ENCODE results near the gene BNC2.
"Not testable (repeated sequence)": the region's sequence is repeated elsewhere in the genome, so short reads cannot be mapped to it uniquely, and the experiment has no call there.

The BNC2 gene

DNA sequence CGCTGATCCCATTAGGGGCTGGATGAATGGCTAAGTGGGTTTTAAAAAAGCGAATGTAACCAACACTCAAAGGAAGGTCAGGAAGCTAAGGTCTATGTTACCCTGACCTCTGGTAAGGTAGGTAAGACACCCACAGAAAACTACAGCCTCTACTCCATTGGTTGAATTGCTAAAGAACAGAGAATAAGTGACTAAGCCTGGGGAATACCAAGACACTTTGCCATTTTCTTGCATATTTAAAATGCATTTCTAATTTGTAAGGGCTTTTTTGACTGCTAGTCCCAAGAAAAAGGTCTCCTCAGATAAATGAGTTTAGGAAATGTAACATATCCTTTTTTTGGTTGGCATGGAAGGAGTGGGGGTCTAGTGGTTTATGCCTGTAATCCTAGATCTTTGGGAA lies 368.7 kb downstream of the BNC2 start:
- Mint-ChIP-seq H3K9me3 (no peaks in the 10 kb centered on the region), H3K4me3 (no peak overlapping the region), H3K4me1 (ENCODE audit: low read depth) (no peaks in the 10 kb centered on the region), H3K36me3 (ENCODE audit: low read depth) (no peaks in the 10 kb centered on the region), H3K27me3 (no peaks in the 10 kb centered on the region), H3K27ac (no peak overlapping the region)

DNA sequence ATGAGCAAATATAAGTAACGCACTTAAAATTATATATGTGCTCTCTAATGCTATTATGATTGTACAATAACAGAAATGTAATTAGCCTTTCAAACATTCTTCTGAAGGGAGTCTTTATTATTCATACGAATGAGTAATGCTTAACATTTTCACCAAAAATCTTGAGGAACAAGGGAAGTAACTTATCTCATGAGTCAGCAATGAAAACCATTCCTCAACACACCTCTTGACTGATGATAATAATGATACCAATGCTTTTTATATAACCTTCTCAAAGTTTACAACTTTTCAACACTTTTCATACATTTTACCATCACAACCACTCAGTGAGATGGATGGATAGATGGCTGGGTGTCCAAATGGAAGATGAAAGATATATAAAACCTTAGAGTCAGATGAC lies 369.3 kb downstream of the BNC2 start:
- no peaks in the 10 kb centered on the region for H3K9me3 Mint-ChIP-seq
- H3K27me3 Mint-ChIP-seq = no peaks in the 10 kb centered on the region
- H3K4me3 Mint-ChIP-seq = no peak overlapping the region
- H3K36me3 Mint-ChIP-seq (ENCODE audit: low read depth) = no peaks in the 10 kb centered on the region
- no peak overlapping the region for H3K27ac Mint-ChIP-seq
- no peaks in the 10 kb centered on the region for H3K4me1 Mint-ChIP-seq (ENCODE audit: low read depth)

DNA sequence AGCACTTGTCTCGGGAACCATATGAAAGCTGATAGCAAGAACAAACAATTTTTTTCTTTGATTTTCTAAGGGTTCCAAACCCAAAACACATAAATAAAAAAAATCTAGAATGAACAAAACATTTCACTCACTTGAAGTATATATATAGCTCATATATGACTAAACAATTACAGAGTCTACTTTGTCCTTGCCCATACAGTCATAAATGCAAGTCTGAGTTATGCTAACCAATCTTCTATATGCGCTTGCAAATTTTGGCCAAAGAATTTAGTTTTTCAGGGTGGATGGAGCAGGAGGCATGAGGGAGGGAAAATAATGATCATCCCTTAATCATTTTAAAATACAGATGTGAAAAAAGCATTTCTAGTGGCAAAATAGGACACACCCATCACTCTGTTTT lies 370.1 kb downstream of the BNC2 start:
- Mint-ChIP-seq H3K9me3 (no peaks in the 10 kb centered on the region), H3K27ac (no peak overlapping the region), H3K27me3 (no peaks in the 10 kb centered on the region), H3K4me3 (no peak overlapping the region), H3K36me3 (ENCODE audit: low read depth) (no peaks in the 10 kb centered on the region), H3K4me1 (ENCODE audit: low read depth) (no peaks in the 10 kb centered on the region)

DNA sequence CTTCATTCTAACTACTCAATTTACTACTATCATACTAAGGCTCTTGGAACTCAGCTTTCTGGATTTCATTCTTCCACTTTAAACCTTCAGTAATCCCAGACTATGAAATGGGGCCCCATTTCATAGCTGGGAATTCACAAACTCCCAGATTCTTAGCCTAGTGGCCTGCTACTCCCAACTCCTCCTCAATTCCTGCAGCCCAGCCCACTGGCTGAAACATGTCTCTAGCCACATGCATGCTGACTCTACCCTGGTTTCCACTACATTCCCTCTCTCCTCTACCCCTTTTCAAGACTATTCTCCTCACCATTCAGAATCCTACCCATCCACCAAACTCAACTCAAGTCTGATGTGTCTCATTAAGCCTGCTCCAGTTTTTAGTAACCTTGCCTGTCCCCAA lies 370.6 kb downstream of the BNC2 start:
- H3K36me3 Mint-ChIP-seq (ENCODE audit: low read depth) = no peaks in the 10 kb centered on the region
- H3K27ac Mint-ChIP-seq = no peak overlapping the region
- H3K4me3 Mint-ChIP-seq = no peak overlapping the region
- no peaks in the 10 kb centered on the region for H3K9me3 Mint-ChIP-seq
- no peaks in the 10 kb centered on the region for H3K4me1 Mint-ChIP-seq (ENCODE audit: low read depth)
- H3K27me3 Mint-ChIP-seq = no peaks in the 10 kb centered on the region

DNA sequence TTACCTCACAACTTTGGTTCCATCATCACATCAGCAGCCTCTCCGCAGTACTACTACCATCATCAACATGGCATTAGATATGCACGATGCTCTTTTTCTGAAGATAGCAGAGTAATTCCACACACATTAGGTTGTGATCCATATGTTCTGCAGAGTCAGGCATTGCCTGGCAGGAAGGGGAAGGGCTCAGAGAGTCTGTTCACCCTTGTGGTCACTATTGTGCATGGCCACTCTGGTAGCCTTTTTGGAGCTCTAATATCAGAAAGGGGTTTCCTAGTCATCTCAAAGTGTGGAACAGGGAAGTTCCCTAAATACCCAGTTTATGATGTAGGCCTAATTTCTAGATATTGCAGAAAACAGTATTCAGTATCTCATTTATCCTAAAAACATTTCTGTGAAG lies 373.6 kb downstream of the BNC2 start:
- no peaks in the 10 kb centered on the region for H3K4me1 Mint-ChIP-seq (ENCODE audit: low read depth)
- H3K4me3 Mint-ChIP-seq = no peak overlapping the region

DNA sequence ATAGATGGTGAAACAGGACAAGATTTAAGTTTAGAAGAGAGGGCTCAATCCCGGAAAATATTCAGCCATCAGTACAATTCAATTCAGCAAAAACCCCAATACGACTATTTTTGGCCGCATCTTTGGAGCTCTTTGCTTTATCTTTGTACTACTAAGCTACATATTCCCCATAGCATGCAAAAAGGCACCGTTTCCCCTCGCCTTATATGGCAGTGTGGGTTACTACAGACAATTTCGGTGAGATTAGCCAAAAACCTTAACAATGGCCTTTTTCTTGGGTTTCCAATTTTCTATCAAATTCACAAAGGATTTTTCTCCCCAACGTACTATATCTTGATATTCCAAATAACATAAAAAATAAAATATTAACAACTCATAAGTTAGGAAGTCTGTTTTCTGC lies 382.6 kb downstream of the BNC2 start:
- Mint-ChIP-seq H3K36me3 (ENCODE audit: low read depth) (no peaks in the 10 kb centered on the region), H3K4me3 (no peak overlapping the region), H3K9me3 (no peaks in the 10 kb centered on the region), H3K27ac (no peak overlapping the region), H3K27me3 (no peaks in the 10 kb centered on the region), H3K4me1 (ENCODE audit: low read depth) (no peaks in the 10 kb centered on the region)

More for the DNA sequence above, 373.6 kb downstream of the BNC2 start:
- Mint-ChIP-seq H3K27ac (no peak overlapping the region), H3K36me3 (ENCODE audit: low read depth) (no peaks in the 10 kb centered on the region), H3K27me3 (no peaks in the 10 kb centered on the region), H3K9me3 (peaks cover 5% of the 10 kb centered on the region)

DNA sequence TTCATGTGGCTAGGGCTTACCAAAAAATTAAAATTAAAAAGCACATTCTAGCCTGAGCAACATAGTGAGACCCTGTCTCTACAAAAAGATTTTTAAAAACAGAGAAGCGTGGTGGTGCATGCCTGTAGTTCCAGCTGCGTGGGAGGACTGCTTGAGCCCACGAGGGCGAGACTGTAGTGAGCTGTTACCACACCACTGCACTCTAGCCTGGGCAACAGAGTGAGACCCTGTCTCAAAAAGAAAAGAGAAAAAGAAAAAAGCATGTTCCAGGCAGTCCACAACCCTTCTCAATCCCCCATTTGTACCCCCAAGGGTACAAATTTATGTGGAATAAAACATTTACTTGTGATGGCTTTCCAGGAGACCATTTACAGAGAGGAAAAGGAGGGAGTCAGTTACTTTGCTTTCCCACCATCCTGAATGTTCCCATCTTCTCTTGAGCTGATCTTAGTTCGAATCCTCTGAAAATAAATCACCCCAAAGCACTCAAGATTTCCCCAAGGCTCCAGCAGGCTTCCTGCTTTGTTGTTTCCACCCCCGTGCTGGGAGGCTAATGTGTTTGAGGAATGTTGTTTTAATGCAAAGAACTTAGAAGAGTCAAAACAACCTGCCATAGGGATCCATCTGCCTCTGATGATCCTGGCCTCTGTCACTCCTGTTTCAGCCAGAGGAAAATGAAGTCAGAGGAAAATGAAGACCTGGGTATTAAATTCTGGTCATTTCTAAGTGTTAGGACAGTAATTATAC lies 384.7 kb downstream of the BNC2 start:
- H3K27me3 Mint-ChIP-seq = no peaks in the 10 kb centered on the region
- no peak overlapping the region for H3K4me3 Mint-ChIP-seq
- no peak overlapping the region for H3K27ac Mint-ChIP-seq
- H3K4me1 Mint-ChIP-seq (ENCODE audit: low read depth) = no peaks in the 10 kb centered on the region
- no peaks in the 10 kb centered on the region for H3K36me3 Mint-ChIP-seq (ENCODE audit: low read depth)
- H3K9me3 Mint-ChIP-seq = no peaks in the 10 kb centered on the region

DNA sequence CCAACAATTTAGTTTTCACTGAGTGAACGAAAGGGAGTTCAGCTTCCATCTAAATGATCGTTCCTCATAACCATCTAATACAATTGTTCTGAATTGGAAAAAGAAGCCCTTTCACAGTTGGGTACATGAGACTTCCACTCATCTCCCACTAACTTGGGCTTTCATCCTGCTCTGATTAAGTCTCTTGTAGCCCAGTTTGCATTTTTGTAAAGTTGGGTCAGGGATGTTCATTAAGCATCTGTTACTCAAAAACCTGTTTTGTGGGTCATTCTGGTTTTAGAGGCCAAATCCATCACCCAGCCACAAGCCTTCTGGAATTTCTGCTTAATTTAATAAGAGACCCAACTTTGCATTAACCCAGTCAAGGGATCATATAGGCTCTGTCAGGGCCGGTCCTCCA lies 385.3 kb downstream of the BNC2 start:
- H3K27ac Mint-ChIP-seq = no peak overlapping the region

DNA sequence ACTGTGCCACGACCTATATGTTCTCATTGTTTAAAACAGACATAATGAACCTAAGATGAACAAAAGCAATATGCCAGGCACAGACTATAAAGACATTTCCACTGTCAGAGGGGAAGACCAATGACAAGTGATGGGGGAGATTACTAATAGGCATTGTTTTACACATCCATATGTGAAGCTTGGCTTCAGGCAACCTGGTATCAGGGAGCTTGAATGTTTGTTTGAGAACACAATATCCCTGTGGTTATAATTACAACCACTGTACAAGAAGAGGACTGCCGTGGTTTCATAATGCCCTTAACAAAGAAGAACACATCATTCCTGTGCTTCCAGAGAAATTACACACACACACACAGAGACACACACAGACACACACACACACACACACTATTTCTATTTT lies 385.7 kb downstream of the BNC2 start:
- H3K4me3 Mint-ChIP-seq = no peak overlapping the region

More for the DNA sequence above, 385.3 kb downstream of the BNC2 start:
- Mint-ChIP-seq H3K9me3 (no peaks in the 10 kb centered on the region), H3K27me3 (no peaks in the 10 kb centered on the region), H3K4me3 (no peak overlapping the region), H3K4me1 (ENCODE audit: low read depth) (no peaks in the 10 kb centered on the region), H3K36me3 (ENCODE audit: low read depth) (no peaks in the 10 kb centered on the region)

DNA sequence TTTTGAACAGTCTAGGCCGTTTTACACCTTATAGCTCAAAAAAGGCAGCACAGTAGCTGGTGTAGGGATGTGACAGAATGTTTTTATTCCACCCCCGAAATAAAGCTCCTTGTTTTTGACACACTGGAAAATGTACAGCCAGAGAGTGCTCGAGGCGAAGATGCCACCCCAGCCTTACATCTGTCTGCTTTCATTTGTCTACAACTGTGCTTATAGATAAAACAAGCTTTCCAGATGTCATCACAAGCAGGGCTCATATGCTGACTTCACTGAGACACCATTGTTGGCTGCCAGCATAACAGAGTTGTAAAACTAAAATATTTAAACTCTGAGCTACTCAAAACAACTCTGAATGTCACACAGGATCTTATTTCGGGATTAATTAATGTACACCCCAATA lies 386.3 kb downstream of the BNC2 start:
- H3K4me3 Mint-ChIP-seq = no peak overlapping the region
- H3K36me3 Mint-ChIP-seq (ENCODE audit: low read depth) = no peaks in the 10 kb centered on the region
- H3K9me3 Mint-ChIP-seq = no peaks in the 10 kb centered on the region
- no peaks in the 10 kb centered on the region for H3K27me3 Mint-ChIP-seq
- no peak overlapping the region for H3K27ac Mint-ChIP-seq
- no peaks in the 10 kb centered on the region for H3K4me1 Mint-ChIP-seq (ENCODE audit: low read depth)

More for the DNA sequence above, 385.7 kb downstream of the BNC2 start:
- H3K36me3 Mint-ChIP-seq (ENCODE audit: low read depth) = no peaks in the 10 kb centered on the region
- H3K27me3 Mint-ChIP-seq = no peaks in the 10 kb centered on the region
- H3K4me1 Mint-ChIP-seq (ENCODE audit: low read depth) = no peaks in the 10 kb centered on the region
- H3K27ac Mint-ChIP-seq = no peak overlapping the region
- no peaks in the 10 kb centered on the region for H3K9me3 Mint-ChIP-seq

DNA sequence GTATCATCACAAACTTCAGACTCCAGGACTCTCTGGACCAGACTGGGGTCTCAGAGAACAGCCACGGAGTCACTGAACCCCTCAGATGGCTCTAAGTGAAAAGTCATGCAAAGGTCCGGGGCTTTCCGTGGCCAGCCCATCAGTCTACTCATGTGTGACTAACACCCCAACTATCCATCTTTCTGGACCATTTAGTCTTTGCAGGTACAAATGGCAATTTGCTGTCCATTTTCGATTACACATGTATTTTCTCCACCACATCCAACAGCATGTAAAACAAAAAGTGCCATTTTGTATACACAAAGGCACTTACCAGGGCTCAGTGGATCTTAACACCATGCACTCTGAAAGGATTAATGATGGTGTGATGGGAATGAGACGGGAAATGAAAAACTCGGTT lies 387.7 kb downstream of the BNC2 start:
- Mint-ChIP-seq H3K9me3 (no peaks in the 10 kb centered on the region), H3K4me3 (no peak overlapping the region), H3K27me3 (no peaks in the 10 kb centered on the region), H3K36me3 (ENCODE audit: low read depth) (no peaks in the 10 kb centered on the region), H3K4me1 (ENCODE audit: low read depth) (no peaks in the 10 kb centered on the region), H3K27ac (no peak overlapping the region)

DNA sequence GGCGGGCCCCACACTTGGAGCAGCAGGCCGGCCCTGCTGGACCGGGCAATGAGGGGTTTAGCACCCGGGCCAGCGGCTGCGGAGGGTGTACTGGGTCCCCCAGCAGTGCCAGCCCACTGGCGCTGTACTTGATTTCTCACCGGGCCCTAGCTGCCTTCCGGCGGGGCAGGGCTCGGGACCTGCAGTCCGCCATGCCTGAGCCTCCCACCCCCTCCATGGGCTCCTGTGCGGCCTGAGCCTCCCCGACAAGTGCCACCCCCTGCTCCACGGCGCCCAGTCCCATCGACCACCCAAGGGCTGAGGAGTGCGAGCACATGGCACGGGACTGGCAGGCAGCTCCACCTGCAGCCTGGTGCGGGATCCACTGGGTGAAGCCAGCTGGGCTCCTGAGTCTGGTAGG lies 389.9 kb downstream of the BNC2 start:
- H3K4me1 Mint-ChIP-seq (ENCODE audit: low read depth); H3K4me3 Mint-ChIP-seq; H3K9me3 Mint-ChIP-seq; H3K36me3 Mint-ChIP-seq (ENCODE audit: low read depth); H3K27ac Mint-ChIP-seq; H3K27me3 Mint-ChIP-seq: not testable (repeated sequence)

DNA sequence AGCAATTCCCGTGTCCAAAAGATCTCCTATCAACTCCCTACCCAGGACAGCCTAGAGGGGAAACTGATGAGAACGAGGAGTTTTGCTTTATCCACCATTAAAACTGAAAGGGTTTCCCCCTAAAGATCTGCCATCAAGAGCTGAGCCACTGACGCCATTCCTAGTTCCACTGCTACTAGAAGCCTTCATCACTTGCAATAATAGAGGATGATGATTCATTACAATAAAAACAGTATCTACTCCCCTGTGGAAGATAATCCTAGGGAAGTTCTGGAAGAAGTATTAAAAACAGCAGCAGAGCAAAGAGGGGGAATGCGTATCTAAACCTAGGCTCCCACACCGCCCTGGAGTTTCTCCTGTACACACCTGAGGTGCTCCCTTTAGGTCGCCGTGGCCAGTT lies 394.5 kb downstream of the BNC2 start:
- no peaks in the 10 kb centered on the region for H3K4me1 Mint-ChIP-seq (ENCODE audit: low read depth)
- H3K4me3 Mint-ChIP-seq = no peak overlapping the region
- no peaks in the 10 kb centered on the region for H3K36me3 Mint-ChIP-seq (ENCODE audit: low read depth)
- no peaks in the 10 kb centered on the region for H3K27me3 Mint-ChIP-seq
- H3K9me3 Mint-ChIP-seq = no peaks in the 10 kb centered on the region
- H3K27ac Mint-ChIP-seq = no peak overlapping the region

DNA sequence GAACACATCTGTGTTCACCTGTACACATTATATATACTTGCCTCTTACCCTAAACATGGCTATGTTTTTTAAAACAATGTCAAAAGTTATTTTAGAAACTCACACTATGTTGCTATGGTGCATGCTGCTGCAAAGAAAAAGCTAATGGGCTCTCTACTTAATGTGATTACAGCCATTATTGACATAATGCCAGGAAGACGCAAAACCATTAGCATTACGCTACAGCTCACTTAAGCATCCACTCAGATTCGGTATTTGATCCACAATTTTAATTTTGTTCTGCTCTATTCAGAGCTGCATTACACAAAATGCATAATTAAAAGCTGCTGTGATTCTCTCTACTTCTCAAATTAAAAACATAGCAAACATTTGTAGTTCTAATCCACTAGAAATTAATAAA lies 395.2 kb downstream of the BNC2 start:
- no peaks in the 10 kb centered on the region for H3K27me3 Mint-ChIP-seq
- no peak overlapping the region for H3K4me3 Mint-ChIP-seq
- H3K27ac Mint-ChIP-seq = no peak overlapping the region
- no peaks in the 10 kb centered on the region for H3K9me3 Mint-ChIP-seq
- H3K36me3 Mint-ChIP-seq (ENCODE audit: low read depth) = no peaks in the 10 kb centered on the region
- no peaks in the 10 kb centered on the region for H3K4me1 Mint-ChIP-seq (ENCODE audit: low read depth)

DNA sequence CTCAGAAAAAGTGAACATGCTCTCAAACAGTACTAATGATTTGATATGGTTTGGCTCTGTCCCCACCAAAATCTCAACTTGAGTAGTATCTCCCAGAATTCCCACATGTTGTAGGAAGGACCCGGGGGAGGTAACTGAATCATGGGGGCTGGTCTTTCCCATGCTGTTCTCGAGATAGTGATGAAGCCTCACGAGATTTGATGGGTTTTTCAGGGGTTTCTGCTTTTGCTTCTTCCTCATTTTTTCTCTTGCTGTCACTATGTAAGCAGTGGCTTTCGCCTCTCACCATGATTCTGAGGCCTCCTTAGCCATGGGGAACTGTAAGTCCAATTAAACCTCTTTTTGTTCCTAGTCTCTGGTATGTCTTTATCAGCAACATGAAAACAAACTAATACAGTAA lies 401.3 kb downstream of the BNC2 start:
- Mint-ChIP-seq H3K27me3 (no peaks in the 10 kb centered on the region), H3K27ac (no peak overlapping the region), H3K9me3 (peaks cover 4% of the 10 kb centered on the region), H3K4me1 (ENCODE audit: low read depth) (no peaks in the 10 kb centered on the region), H3K36me3 (ENCODE audit: low read depth) (no peaks in the 10 kb centered on the region), H3K4me3 (no peak overlapping the region)

DNA sequence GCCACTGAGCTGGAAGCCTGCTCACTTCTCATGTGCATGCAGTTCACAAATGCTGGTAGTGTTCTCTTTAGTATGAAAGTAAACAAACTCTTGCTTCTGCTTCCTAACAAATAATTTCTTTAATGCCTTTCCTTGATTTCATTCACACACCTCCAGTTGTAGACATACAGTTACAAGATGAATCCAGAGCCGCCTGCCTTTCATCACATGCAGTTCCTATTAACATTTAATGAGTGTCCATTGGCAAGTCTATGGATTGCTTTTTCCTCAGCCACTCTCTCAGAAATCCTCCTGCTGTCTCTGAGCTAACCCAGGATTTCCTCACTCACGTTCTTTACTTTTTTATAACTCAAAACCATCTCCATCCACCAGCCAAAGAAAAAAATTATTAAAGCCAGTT lies 408.6 kb downstream of the BNC2 start:
- no peaks in the 10 kb centered on the region for H3K36me3 Mint-ChIP-seq (ENCODE audit: low read depth)
- H3K9me3 Mint-ChIP-seq = peaks cover 7% of the 10 kb centered on the region
- no peaks in the 10 kb centered on the region for H3K4me1 Mint-ChIP-seq (ENCODE audit: low read depth)
- no peaks in the 10 kb centered on the region for H3K27me3 Mint-ChIP-seq
- no peak overlapping the region for H3K27ac Mint-ChIP-seq
- no peak overlapping the region for H3K4me3 Mint-ChIP-seq
